HepG2 (cell line): ENCODE measurements around the gene FAHD2A. TPM values are rescaled to one million over a fixed set of nuclear protein-coding genes. Genes with fewer than 3 reads are reported as not detected.
A peak's percentile ranks its signal among the peaks of the same experiment; 100 is the strongest.

ENCODE experiments used
- ADNP ChIP-seq: sonication (generic); formaldehyde crosslinking; IDR thresholded peaks from 2 replicates; pipeline ENCODE4 v1.4.0; 2020; ENCODE audit warnings: missing genetic modification reagents
- AGO1 ChIP-seq: fragments of 200-400 bp; formaldehyde crosslinking; IDR thresholded peaks from 2 replicates; pipeline ENCODE4 v1.6.1; 2017; ENCODE audit warnings: mild to moderate bottlenecking, low read depth, low read length, moderate library complexity; ENCODE audit not compliant: poor library complexity, severe bottlenecking
- GZF1 ChIP-seq: sonication (generic); formaldehyde crosslinking; IDR thresholded peaks from 2 replicates; pipeline ENCODE4 v1.5.1; 2020; ENCODE audit warnings: mild to moderate bottlenecking, missing genetic modification reagents
- HNRNPLL ChIP-seq: fragments of 200-400 bp; formaldehyde crosslinking; IDR thresholded peaks from 2 replicates; pipeline ENCODE4 v1.6.1; 2017; ENCODE audit warnings: mild to moderate bottlenecking, low read depth, low read length; ENCODE audit not compliant: poor library complexity, severe bottlenecking
- KAT8 ChIP-seq: IDR thresholded peaks from 2 replicates; pipeline ENCODE4 v1.6.1; 2016; ENCODE audit warnings: missing genetic modification reagents, missing compliant biosample characterization
- PAX8 ChIP-seq: sonication (generic); formaldehyde crosslinking; IDR thresholded peaks from 2 replicates; pipeline ENCODE4 v1.8.0; 2022; ENCODE audit warnings: mild to moderate bottlenecking, missing genetic modification reagents, borderline replicate concordance
- RAD21 ChIP-seq: fragments of 450-650 bp; formaldehyde crosslinking; IDR thresholded peaks from 2 replicates; pipeline ENCODE4 v1.5.0; 2020; ENCODE audit warnings: mild to moderate bottlenecking
- RBM39 ChIP-seq: fragments of 200-400 bp; formaldehyde crosslinking; IDR thresholded peaks from one replicate; pipeline ENCODE4 v1.6.1; 2018; ENCODE audit warnings: antibody characterized with exemption, mild to moderate bottlenecking, low read depth, low read length; ENCODE audit not compliant: poor library complexity, severe bottlenecking
- RERE ChIP-seq: IDR thresholded peaks from 2 replicates; pipeline ENCODE4 v1.6.1; 2016; ENCODE audit warnings: low read depth, missing genetic modification reagents, missing compliant biosample characterization
- TCF12 ChIP-seq, 2 experiments: fragments of 450-650 bp in 1 of 2; sonication (generic) in 1 of 2; formaldehyde crosslinking in 1 of 2; IDR thresholded peaks; 2 replicates each; pipeline versions ENCODE4 v1.6.1 to v1.8.0; 2017 to 2022; ENCODE audit warnings: antibody characterized with exemption in 1 of 2, mild to moderate bottlenecking in 1 of 2, missing genetic modification reagents in 1 of 2, moderate library complexity in 1 of 2
- XRCC5 ChIP-seq: fragments of 200-400 bp; formaldehyde crosslinking; optimal IDR thresholded peaks from 2 replicates; pipeline ENCODE3; 2017; ENCODE audit warnings: mild to moderate bottlenecking, low read length
- YY1 ChIP-seq: IDR thresholded peaks from 2 replicates; pipeline ENCODE4 v1.6.1; 2011; ENCODE audit warnings: low read length, low read depth, moderate library complexity, mild to moderate bottlenecking; ENCODE audit not compliant: insufficient read depth, insufficient replicate concordance
- ZBTB49 ChIP-seq: sonication (generic); formaldehyde crosslinking; IDR thresholded peaks from 2 replicates; pipeline ENCODE4 v1.4.0; 2020; ENCODE audit warnings: missing genetic modification reagents, borderline replicate concordance
- ZNF3 ChIP-seq: IDR thresholded peaks from 2 replicates; pipeline ENCODE4 v1.7.0; 2017; ENCODE audit warnings: inconsistent platforms
- ZNF33B ChIP-seq: sonication (generic); formaldehyde crosslinking; IDR thresholded peaks from 2 replicates; pipeline ENCODE4 v1.5.1; 2020; ENCODE audit warnings: mild to moderate bottlenecking, missing genetic modification reagents
- ZNF362 ChIP-seq: sonication (generic); formaldehyde crosslinking; IDR thresholded peaks from 2 replicates; pipeline ENCODE4 v1.4.0; 2020; ENCODE audit warnings: missing genetic modification reagents, mild to moderate bottlenecking, borderline replicate concordance
- ZNF546 ChIP-seq: sonication (generic); formaldehyde crosslinking; conservative IDR thresholded peaks from 2 replicates; pipeline ENCODE4 v1.8.1; 2023; ENCODE audit warnings: mild to moderate bottlenecking, missing genetic modification reagents
- ZNF607 ChIP-seq: sonication (generic); formaldehyde crosslinking; IDR thresholded peaks from 2 replicates; pipeline ENCODE4 v1.5.1; 2020; ENCODE audit warnings: missing genetic modification reagents, mild to moderate bottlenecking, borderline replicate concordance
- ZNF768 ChIP-seq: sonication (generic); formaldehyde crosslinking; IDR thresholded peaks from 2 replicates; pipeline ENCODE4 v1.4.0; 2020; ENCODE audit warnings: missing genetic modification reagents
- polyA plus RNA-seq, 8 experiments: library from polyadenylated mRNA; depleted of rRNA in 3 of 8; stranded (reverse) in 7 of 8; unstranded in 1 of 8; fragments of >200 nt; fragmentation: Illumina TruSeq in 4 of 8; extraction: Trizol in 4 of 8; gene quantifications; 2 replicates each; pipeline versions ENCODE4 v1.2.1 to v1.2.3, GENCODE V29; 2011 to 2016; ENCODE audit warnings: low read depth in 4 of 8, missing spikeins in 1 of 8, mixed read lengths in 1 of 8; ENCODE audit not compliant: insufficient read depth in 1 of 8
- total RNA-seq, 5 experiments: library from RNA; depleted of rRNA; stranded (reverse); fragments of >200 nt; fragmentation: Illumina TruSeq; extraction: Trizol; gene quantifications; 2 replicates each; pipeline ENCODE4 v1.2.3, GENCODE V29; 2016; ENCODE audit warnings: low read depth in 1 of 5

Gene FAHD2A
- total and polyA plus RNA-seq, 2 of the 13 experiments (the other 11 are each of a cell fraction or from before 2014, with no cell fraction given), result 34.0 to 44.2 TPM

- 0 out of 2 replicates have a peak, but pooled peaks have one; percentile 17 for TF ChIP-seq ADNP (CRISPR knock-in tag)
- TF ChIP-seq XRCC5, result peak; percentile 46
- no peak for TF ChIP-seq PAX8 (CRISPR knock-in tag)
- no peak for TF ChIP-seq ZNF362 (CRISPR knock-in tag)
- 0 out of 2 replicates have a peak, but pooled peaks have one; percentile 43 for TF ChIP-seq ZNF607 (CRISPR knock-in tag)
- 0 out of 2 replicates have a peak, but pooled peaks have one; percentile 23 for TF ChIP-seq KAT8 (CRISPR knock-in tag)
- no peak for TF ChIP-seq ZBTB49 (CRISPR knock-in tag)
- peak; percentile 37 for TF ChIP-seq RBM39
- TF ChIP-seq TCF12 (IDR thresholded peaks at IDR 0.05), result no peak
- TF ChIP-seq TCF12 (CRISPR knock-in tag; IDR thresholded peaks at IDR 0.05), result 0 out of 2 replicates have a peak, but pooled peaks have one; percentile 33
- TF ChIP-seq ZNF768, result 0 out of 2 replicates have a peak, but pooled peaks have one; percentile 27
- peak; percentile 68 for TF ChIP-seq AGO1
- peak; percentile 51; the same call in 1 of the 2 replicates for TF ChIP-seq ZNF546 (CRISPR knock-in tag)
- TF ChIP-seq YY1, result peak; percentile 57
- TF ChIP-seq GZF1, result no peak
- TF ChIP-seq RAD21 (CRISPR knock-in tag), result peak; percentile 86
- no peak for TF ChIP-seq ZNF33B (CRISPR knock-in tag)
- TF ChIP-seq ZNF3, result no peak
- peak; percentile 44 for TF ChIP-seq HNRNPLL
- TF ChIP-seq RERE (CRISPR knock-in tag), result no peak
These were observed 13.0 kb upstream of the FAHD2A start (continued) for GRCh38 chr2:95389245-95390119.
